Transverse colon (tissue), 4 donors: Measurements from ENCODE around the gene AGFG1. TPM values are rescaled to one million over a fixed set of nuclear protein-coding genes. Genes with fewer than 3 reads are reported as not detected.

Experiments used
- DNase-seq: peaks from one replicate; pipeline ENCODE4 v3.0.0-alpha.2; 2019
- H3K27ac ChIP-seq, 4 donors: fragments of 200-600 bp; sonication (generic); 2 replicates each; pipeline ENCODE4 v1.5.1; 2016 to 2018; ENCODE audit warnings: inconsistent platforms in 4 of 4
- H3K27me3 ChIP-seq: fragments of 200-600 bp; sonication (generic); 2 replicates; pipeline ENCODE4 v1.5.1; 2017; ENCODE audit warnings: inconsistent platforms
- H3K36me3 ChIP-seq, 4 donors: fragments of 200-600 bp; sonication (generic); 2 replicates each; pipeline ENCODE4 v1.5.1; 2017 to 2019; ENCODE audit warnings: inconsistent platforms in 4 of 4
- H3K4me1 ChIP-seq, 4 donors: fragments of 200-600 bp; sonication (generic); 2 replicates each; pipeline ENCODE4 v1.5.1; 2017 to 2020; ENCODE audit warnings: inconsistent platforms in 4 of 4
- H3K4me3 ChIP-seq, 4 donors: fragments of 200-600 bp; sonication (generic); 1 replicate in 1 of 4; 2 replicates in 3 of 4; pipeline versions ENCODE4 v1.5.1 to v1.6.1; 2017 to 2019; ENCODE audit warnings: inconsistent platforms in 4 of 4
- H3K9me3 ChIP-seq, 2 donors: fragments of 200-600 bp; sonication (generic); 2 replicates each; pipeline ENCODE4 v1.5.1; 2017 to 2019; ENCODE audit warnings: inconsistent platforms in 2 of 2
- CTCF ChIP-seq, 5 experiments: fragments of 200-600 bp in 3 of 5; fragments of 450-650 bp in 2 of 5; sonication (generic) in 3 of 5; IDR thresholded peaks; 1 replicate in 2 of 5; 2 replicates in 3 of 5; pipeline ENCODE4 v1.5.1; 2016 to 2017; ENCODE audit warnings: antibody characterized with exemption in 5 of 5, inconsistent platforms in 3 of 5, mild to moderate bottlenecking in 2 of 5, moderate library complexity in 1 of 5
- EP300 ChIP-seq: sonication (generic); formaldehyde crosslinking; IDR thresholded peaks from one replicate; pipeline ENCODE4 v1.6.1; 2017; ENCODE audit warnings: antibody characterized with exemption, low read depth
- POLR2A ChIP-seq: fragments of 450-650 bp; IDR thresholded peaks from one replicate; pipeline ENCODE4 v1.6.1; 2016; ENCODE audit warnings: antibody characterized with exemption, mild to moderate bottlenecking, moderate library complexity
- POLR2AphosphoS5 ChIP-seq, 3 donors: sonication (generic); formaldehyde crosslinking; IDR thresholded peaks; one replicate each; pipeline ENCODE4 v1.6.1; 2016; ENCODE audit warnings: antibody characterized with exemption in 3 of 3
- WGBS, 2 donors: methylation state at CpG; one replicate each; pipeline ENCODE4 v1.1.5; 2018; ENCODE audit warnings: low coverage in 1 of 2; 5-methylcytosine and 5-hydroxymethylcytosine counted together
- in situ Hi-C, 4 donors: fragments of 200-750 bp; cut with MboI; loops; one replicate each; pipeline versions ENCODE4 v1.15.0 to v1.15.1; 2017; ENCODE audit warnings: low sequenced_read_pairs in 3 of 4, low pct_ligation_motif_present in 1 of 4, low pct_unique_long_range_greater_than_20kb in 1 of 4
- intact Hi-C: fragments of 100-400 bp; cut with DNase I; formaldehyde crosslinking; loops from one replicate; pipeline ENCODE4 v1.15.1; 2023; ENCODE audit warnings: low total_unique reads
- total RNA-seq, 4 donors: library from RNA; depleted of rRNA; stranded (reverse); fragments of >200 nt; gene quantifications; one replicate each; pipeline ENCODE4 v1.1.0, GENCODE V29; 2016

Gene AGFG1
- total RNA-seq, 4 donors from 2014 or later: 15.5 to 76.3 (median 32.9) TPM

DNA sequence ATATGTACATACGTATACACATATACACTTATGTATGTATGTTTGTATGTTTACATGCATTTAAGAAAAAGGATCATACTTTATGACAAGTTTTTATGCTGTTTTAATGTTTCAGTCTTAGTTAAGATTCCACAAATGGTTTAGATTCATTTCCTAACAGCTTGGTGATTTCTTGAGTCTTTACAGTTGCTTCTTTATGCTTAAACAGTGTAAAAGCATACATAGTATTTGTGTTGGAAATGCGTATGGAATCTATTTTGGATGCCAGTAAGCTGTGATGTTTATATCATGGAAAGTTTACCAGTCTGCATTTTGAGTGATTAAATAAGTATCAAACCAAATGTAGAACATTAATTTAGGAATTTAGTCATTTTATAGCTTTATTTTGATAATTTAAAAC, 55.4 kb downstream of the AGFG1 start:
- in situ Hi-C loops: no loop called here
- H3K9me3 ChIP-seq: no peaks in the 10 kb centered on the region
- 86 to 90% methylated on average over 2 of the region's 2 CpGs for WGBS, 2 donors

DNA sequence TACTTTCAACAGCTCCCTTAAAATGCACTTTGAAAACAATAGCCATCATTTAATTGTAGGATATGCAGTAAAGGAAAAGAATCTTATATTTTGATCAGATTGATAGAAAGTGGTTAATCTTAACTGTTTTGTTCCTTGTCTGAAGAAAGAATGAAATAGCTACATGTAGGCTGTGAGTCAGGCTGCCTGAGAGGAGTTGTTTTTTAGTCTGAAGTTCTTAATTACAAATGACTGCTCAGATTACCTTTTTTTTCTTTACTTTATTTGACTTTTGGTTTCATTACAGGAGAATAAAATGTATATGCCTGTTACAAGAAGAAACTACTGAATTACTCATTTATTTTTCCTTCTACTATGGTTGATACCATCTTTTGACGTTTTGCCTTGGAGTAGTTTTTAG, 56.8 kb downstream of the AGFG1 start:
- Histone ChIP-seq H3K9me3 (no peaks in the 10 kb centered on the region), H3K36me3 (peaks cover 0 to 45% (median 21%) of the 10 kb centered on the region in 4 donors), H3K27me3 (no peaks in the 10 kb centered on the region), H3K27ac (no peak overlapping the region), H3K4me1 (no peaks in the 10 kb centered on the region), H3K4me3 (no peak overlapping the region)
- 53 to 67% methylated on average over 1 of the region's 1 CpG for WGBS, 2 donors
- TF ChIP-seq POLR2AphosphoS5 (IDR thresholded peaks at IDR 0.05) (no peak), EP300 (no peak), CTCF (IDR thresholded peaks at IDR 0.05) (no peak), POLR2A (no peak)
- in situ Hi-C loops (no loop called here), intact Hi-C loops (no loop called here)
- DNase-seq: no peak

More for the DNA sequence above, 55.4 kb downstream of the AGFG1 start:
- no peak for TF ChIP-seq EP300
- no peak for TF ChIP-seq POLR2AphosphoS5 (IDR thresholded peaks at IDR 0.05)
- TF ChIP-seq POLR2A: no peak
- TF ChIP-seq CTCF (IDR thresholded peaks at IDR 0.05): no peak
- Histone ChIP-seq H3K27ac (no peak overlapping the region), H3K36me3 (peaks cover 0 to 36% (median 15%) of the 10 kb centered on the region in 4 donors), H3K4me1 (peaks cover 0 to 8% (median 0%) of the 10 kb centered on the region in 4 donors), H3K27me3 (no peaks in the 10 kb centered on the region), H3K4me3 (no peak overlapping the region)
- no peak for DNase-seq
- intact Hi-C loops: no loop called here

DNA sequence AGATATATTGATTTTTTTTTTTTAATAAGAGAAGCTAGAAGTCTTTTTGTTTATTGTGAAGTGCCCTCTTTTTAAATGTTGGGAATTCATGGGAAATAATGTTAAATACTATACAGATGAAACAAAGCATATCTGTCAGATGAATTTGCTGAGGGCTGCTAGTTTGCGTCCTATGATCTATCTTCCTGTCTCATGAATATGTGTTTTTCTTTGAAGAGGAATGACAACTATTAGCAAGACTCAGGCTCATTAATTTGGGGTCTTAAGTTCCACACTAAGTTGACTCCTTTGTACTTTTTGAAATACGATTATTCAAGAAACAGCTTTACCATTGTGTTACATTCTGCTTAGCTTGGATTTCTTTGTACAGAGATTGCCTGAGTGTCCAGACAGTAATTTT, 57.9 kb downstream of the AGFG1 start:
- no peak for TF ChIP-seq CTCF (IDR thresholded peaks at IDR 0.05)
- DNase-seq: no peak
- peaks cover 0 to 51% (median 20%) of the 10 kb centered on the region in 4 donors for H3K36me3 ChIP-seq

DNA sequence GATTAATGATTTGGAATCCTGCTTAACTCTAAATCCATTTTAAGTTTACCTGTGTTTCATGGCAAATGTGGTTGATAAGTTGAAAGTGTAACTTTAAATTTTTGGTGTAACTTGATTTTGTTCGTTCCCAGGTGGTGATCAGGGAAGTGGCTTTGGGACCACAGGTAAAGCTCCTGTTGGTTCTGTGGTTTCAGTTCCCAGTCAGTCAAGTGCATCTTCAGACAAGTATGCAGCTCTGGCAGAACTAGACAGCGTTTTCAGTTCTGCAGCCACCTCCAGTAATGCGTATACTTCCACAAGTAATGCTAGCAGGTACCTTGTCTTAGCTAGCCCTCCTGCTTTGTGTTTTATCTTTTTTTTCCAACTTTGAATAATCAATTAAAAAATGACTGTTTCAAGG, 62.8 kb downstream of the AGFG1 start:
- 83 to 84% methylated on average over 3 of the region's 3 CpGs for WGBS, 2 donors
- no peak overlapping the region for H3K4me3 ChIP-seq
- intact Hi-C loops: no loop called here
- TF ChIP-seq POLR2A (no peak), POLR2AphosphoS5 (IDR thresholded peaks at IDR 0.05) (no peak), CTCF (IDR thresholded peaks at IDR 0.05) (no peak), EP300 (no peak)
- peaks cover 0 to 66% (median 30%) of the 10 kb centered on the region in 4 donors for H3K36me3 ChIP-seq
- H3K4me1 ChIP-seq: no peaks in the 10 kb centered on the region
- H3K27me3 ChIP-seq: no peaks in the 10 kb centered on the region
- H3K9me3 ChIP-seq: no peaks in the 10 kb centered on the region
- H3K27ac ChIP-seq: no peak overlapping the region
- in situ Hi-C loops: no loop called here
- DNase-seq: no peak

More for the DNA sequence above, 57.9 kb downstream of the AGFG1 start:
- in situ Hi-C loops (no loop called here), intact Hi-C loops (no loop called here)
- Histone ChIP-seq H3K27me3 (no peaks in the 10 kb centered on the region), H3K4me1 (no peaks in the 10 kb centered on the region), H3K9me3 (no peaks in the 10 kb centered on the region), H3K4me3 (no peak overlapping the region), H3K27ac (no peak overlapping the region)
- WGBS, 2 donors: 96 to 100% methylated on average over 2 of the region's 2 CpGs
